HCT116 (cell line): Measurements from ENCODE around the gene CLIC4. TPM values are rescaled to one million over a fixed set of nuclear protein-coding genes. Genes with fewer than 3 reads are reported as not detected.
"Not testable (repeated sequence)": the region's sequence is repeated elsewhere in the genome, so short reads cannot be mapped to it uniquely, and the experiment has no call there.

Source experiments
- ATAC-seq: fragments of 200-7000 bp; cut with Tn5 transposase; 2 replicates; pipeline ENCODE4 v1.9.1; 2020; ENCODE audit warnings: mild to moderate bottlenecking, moderate library complexity
- BruUV-seq: library from RNA; stranded (reverse); fragments of 400-500 nt; replicated peaks from 2 replicates; lab custom pipeline; 2021; lab: Mats Ljungman, UMichigan
- CTCF ChIA-PET: fragments of 300-600 bp; sonication (Branson Sonifier 250); formaldehyde crosslinking; loops from one replicate; lab custom pipeline; 2021; ENCODE audit warnings: antibody characterized with exemption; lab: Charles Lee
- POLR2A ChIA-PET: fragments of 300-600, 350-600 bp; sonication (Branson Sonifier 250); formaldehyde crosslinking; loops from one replicate; lab custom pipeline; 2021; ENCODE audit warnings: antibody characterized with exemption; lab: Charles Lee
- RAD21 ChIA-PET, 2 experiments: fragments of 300-600 bp; sonication (Branson Sonifier 250); formaldehyde crosslinking; loops; one replicate each; lab custom pipeline; 2023; ENCODE audit warnings: low total read pairs in 2 of 2; ENCODE audit not compliant: uncharacterized antibody in 2 of 2, unreplicated experiment in 2 of 2, low non-redundant PET in 1 of 2; lab: Charles Lee
- DNase-seq: peaks from one replicate; pipeline ENCODE4 v3.0.0-alpha.2; 2010; ENCODE audit warnings: low read depth, low spot score
- H2AFZ ChIP-seq: fragments of 200-600 bp; shearing (Covaris generic), sonication (generic); 2 replicates; pipeline ENCODE4 v1.6.1; 2017; ENCODE audit warnings: low read depth, mixed run types, mixed read lengths, antibody characterized with exemption, low read length; ENCODE audit not compliant: poor library complexity, severe bottlenecking
- H3K27ac ChIP-seq: 2 replicates; pipeline ENCODE4 v1.5.1; 2012; ENCODE audit warnings: low read depth, low read length
- H3K27me3 ChIP-seq: fragments of 200-600 bp; sonication (generic); 2 replicates; pipeline ENCODE4 v1.6.1; 2016; ENCODE audit warnings: mixed run types, low read length, mixed read lengths; ENCODE audit not compliant: insufficient read depth
- H3K36me3 ChIP-seq, 2 experiments: fragments of 200-500 bp in 1 of 2; fragments of 200-600 bp in 1 of 2; sonication (Bioruptor generic) in 1 of 2; sonication (generic) in 1 of 2; 2 replicates each; pipeline versions ENCODE4 v1.5.1 to v1.6.1; 2014 to 2016; ENCODE audit warnings: low read length in 2 of 2, inconsistent platforms in 1 of 2, mixed read lengths in 1 of 2, mixed run types in 1 of 2; ENCODE audit not compliant: insufficient read depth in 2 of 2, control insufficient read depth in 1 of 2
- H3K4me1 ChIP-seq, 2 experiments: fragments of 200-600 bp in 1 of 2; sonication (generic) in 1 of 2; 2 replicates each; pipeline versions ENCODE4 v1.5.1 to v1.6.1; 2012 to 2017; ENCODE audit warnings: low read length in 2 of 2, inconsistent platforms in 1 of 2, mild to moderate bottlenecking in 1 of 2, mixed read lengths in 1 of 2, mixed run types in 1 of 2, moderate library complexity in 1 of 2; ENCODE audit not compliant: insufficient read depth in 2 of 2, control insufficient read depth in 1 of 2
- H3K4me2 ChIP-seq: fragments of 200-600 bp; sonication (generic); 2 replicates; pipeline ENCODE4 v1.6.1; 2017; ENCODE audit warnings: mixed run types, low read length, mixed read lengths
- H3K4me3 ChIP-seq, 2 experiments: fragments of 200-600 bp in 1 of 2; sonication (generic) in 1 of 2; replicated peaks in 1 of 2; 2 replicates each; pipeline ENCODE4 v1.5.1; 2011 to 2016; ENCODE audit warnings: low read length in 2 of 2, control low read depth in 1 of 2, low read depth in 1 of 2, mild to moderate bottlenecking in 1 of 2, mixed read lengths in 1 of 2, mixed run types in 1 of 2
- H3K79me2 ChIP-seq: fragments of 200-600 bp; sonication (generic); 2 replicates; pipeline ENCODE4 v1.6.1; 2017; ENCODE audit warnings: mild to moderate bottlenecking, mixed run types, low read length, moderate library complexity, mixed read lengths; ENCODE audit not compliant: insufficient read depth
- H3K9ac ChIP-seq: fragments of 200-600 bp; sonication (generic); 2 replicates; pipeline ENCODE4 v1.6.1; 2016; ENCODE audit warnings: low read length, mixed read lengths
- H3K9me2 ChIP-seq: fragments of 200-600 bp; sonication (generic), shearing (Covaris generic); 2 replicates; pipeline ENCODE4 v1.6.1; 2017; ENCODE audit warnings: mixed run types, mild to moderate bottlenecking, moderate library complexity; ENCODE audit not compliant: insufficient read depth
- H3K9me3 ChIP-seq, 2 experiments: fragments of 200-500 bp in 1 of 2; fragments of 200-600 bp in 1 of 2; sonication (Bioruptor generic) in 1 of 2; sonication (generic) in 1 of 2; 2 replicates each; pipeline ENCODE4 v1.6.1; 2014 to 2017; ENCODE audit warnings: low read length in 2 of 2, mixed read lengths in 2 of 2, inconsistent platforms in 1 of 2, low read depth in 1 of 2, mild to moderate bottlenecking in 1 of 2, mixed run types in 1 of 2, moderate library complexity in 1 of 2; ENCODE audit not compliant: control insufficient read depth in 1 of 2, insufficient read depth in 1 of 2
- H4K20me1 ChIP-seq: fragments of 200-600 bp; sonication (generic), shearing (Covaris generic); 2 replicates; pipeline ENCODE4 v1.6.1; 2017; ENCODE audit warnings: mixed run types, mild to moderate bottlenecking, moderate library complexity; ENCODE audit not compliant: insufficient read depth
- CEBPB ChIP-seq: IDR thresholded peaks from 2 replicates; pipeline ENCODE4 v1.6.1; 2012; ENCODE audit warnings: low read depth
- EZH2 ChIP-seq: fragments of 200-600 bp; sonication (generic); IDR thresholded peaks from 2 replicates; pipeline ENCODE4 v1.6.1; 2017; ENCODE audit warnings: antibody characterized with exemption, mixed run types
- POLR2AphosphoS5 ChIP-seq: IDR thresholded peaks from 2 replicates; pipeline ENCODE4 v1.6.1; 2011; ENCODE audit warnings: mild to moderate bottlenecking, low read depth, low read length, moderate library complexity
- SP1 ChIP-seq: IDR thresholded peaks from 2 replicates; pipeline ENCODE4 v1.6.1; 2012; ENCODE audit warnings: low read depth
- YY1 ChIP-seq: IDR thresholded peaks from 2 replicates; pipeline ENCODE4 v1.6.1; 2011; ENCODE audit warnings: low read length, low read depth, moderate library complexity, mild to moderate bottlenecking; ENCODE audit not compliant: insufficient replicate concordance; ENCODE audit errors: extremely low read depth
- intact Hi-C: fragments of 100-400 bp; cut with micrococcal nuclease; formaldehyde crosslinking; loops from 2 replicates; pipeline ENCODE4 v1.10.0; 2022
- total RNA-seq: library from RNA; stranded (reverse); gene quantifications from one replicate; pipeline ENCODE4 v1.2.1, GENCODE V29; 2021; ENCODE audit not compliant: unreplicated experiment
- TF ChIP-seq, protein P1 (sequence below): IDR thresholded peaks from 2 replicates; pipeline ENCODE4 v1.6.1; 2011; ENCODE audit warnings: mild to moderate bottlenecking, low read length, moderate library complexity; ENCODE audit not compliant: insufficient replicate concordance; ENCODE audit errors: extremely low read depth

Gene CLIC4
- total RNA-seq, 1 experiment from 2014 or later, result 77.2 TPM

DNA sequence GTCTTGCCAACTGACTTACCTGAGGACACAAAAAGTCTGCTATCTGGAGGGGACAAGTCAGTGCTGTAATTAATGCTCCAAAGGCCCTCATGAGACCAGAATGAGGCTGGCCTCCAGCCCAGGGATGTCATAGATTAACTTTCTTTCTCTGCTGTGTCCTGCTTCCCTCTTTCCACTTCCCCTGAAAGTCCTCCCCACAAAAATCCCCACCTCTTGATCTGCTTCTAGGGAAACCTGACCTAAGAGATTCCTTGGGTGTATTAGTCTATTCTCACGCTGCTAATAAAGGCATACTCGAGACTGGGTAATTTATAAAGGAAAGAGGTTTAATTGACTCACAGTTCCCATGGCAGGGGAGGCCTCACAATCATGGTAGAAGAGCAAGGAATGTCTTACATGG lies 145.6 kb downstream of the CLIC4 start:
- POLR2A ChIA-PET, result no interaction called here
- intact Hi-C loops, result no loop called here
- no peaks in the 10 kb centered on the region for H4K20me1 ChIP-seq
- BruUV-seq, result no TSS peak
- TF ChIP-seq, protein P1, sequence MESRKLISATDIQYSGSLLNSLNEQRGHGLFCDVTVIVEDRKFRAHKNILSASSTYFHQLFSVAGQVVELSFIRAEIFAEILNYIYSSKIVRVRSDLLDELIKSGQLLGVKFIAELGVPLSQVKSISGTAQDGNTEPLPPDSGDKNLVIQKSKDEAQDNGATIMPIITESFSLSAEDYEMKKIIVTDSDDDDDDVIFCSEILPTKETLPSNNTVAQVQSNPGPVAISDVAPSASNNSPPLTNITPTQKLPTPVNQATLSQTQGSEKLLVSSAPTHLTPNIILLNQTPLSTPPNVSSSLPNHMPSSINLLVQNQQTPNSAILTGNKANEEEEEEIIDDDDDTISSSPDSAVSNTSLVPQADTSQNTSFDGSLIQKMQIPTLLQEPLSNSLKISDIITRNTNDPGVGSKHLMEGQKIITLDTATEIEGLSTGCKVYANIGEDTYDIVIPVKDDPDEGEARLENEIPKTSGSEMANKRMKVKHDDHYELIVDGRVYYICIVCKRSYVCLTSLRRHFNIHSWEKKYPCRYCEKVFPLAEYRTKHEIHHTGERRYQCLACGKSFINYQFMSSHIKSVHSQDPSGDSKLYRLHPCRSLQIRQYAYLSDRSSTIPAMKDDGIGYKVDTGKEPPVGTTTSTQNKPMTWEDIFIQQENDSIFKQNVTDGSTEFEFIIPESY, result no peak
- TF ChIP-seq POLR2AphosphoS5 (no peak), SP1 (no peak), EZH2 (no peak), YY1 (no peak), CEBPB (no peak)
- TF ChIP-seq, all 23 proteins: peak for 0
- DNase-seq (no peak), ATAC-seq (no peak)
- Histone ChIP-seq H3K9me3 (no peaks in the 10 kb centered on the region), H3K4me3 (no peak overlapping the region), H3K9me2 (no peaks in the 10 kb centered on the region), H3K4me1 (no peaks in the 10 kb centered on the region), H3K79me2 (no peaks in the 10 kb centered on the region), H2AFZ (no peak overlapping the region), H3K4me2 (no peak overlapping the region), H3K9ac (no peak overlapping the region), H3K27me3 (no peaks in the 10 kb centered on the region), H3K36me3 (no peaks in the 10 kb centered on the region), H3K27ac (no peak overlapping the region)
- ChIA-PET RAD21 (no interaction called here), CTCF (no interaction called here)

DNA sequence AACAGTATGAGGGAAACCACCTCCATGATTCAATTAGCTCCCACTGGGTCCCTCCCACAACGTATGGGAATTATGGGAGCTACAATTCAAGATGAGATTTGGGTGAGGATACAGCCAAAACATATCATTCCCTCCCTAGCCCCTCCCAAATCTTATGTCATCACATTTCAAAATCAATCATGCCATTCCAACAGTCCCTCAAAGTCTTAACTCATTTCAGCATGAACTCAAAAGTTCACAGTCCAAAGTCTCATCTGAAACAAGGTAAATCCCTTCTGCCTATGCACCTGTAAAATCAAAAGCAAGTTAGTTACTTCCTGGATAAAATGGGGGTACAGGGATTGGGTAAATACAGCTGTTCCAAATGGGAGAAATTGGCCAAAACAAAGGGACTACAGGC lies 146.1 kb downstream of the CLIC4 start:
- RAD21 ChIA-PET, ATAC-seq, H3K9me2 ChIP-seq, POLR2A ChIA-PET, H3K36me3 ChIP-seq, H3K79me2 ChIP-seq, CTCF ChIA-PET, H2AFZ ChIP-seq, H3K27ac ChIP-seq, H3K27me3 ChIP-seq, H3K4me2 ChIP-seq, H3K4me3 ChIP-seq, H3K9ac ChIP-seq, H4K20me1 ChIP-seq, H3K9me3 ChIP-seq, DNase-seq, BruUV-seq, H3K4me1 ChIP-seq, intact Hi-C loops: not testable (repeated sequence)
